WERI-Rb-1 (cell line): ENCODE measurements around the gene MEN1.
"Not testable (repeated sequence)": the region's sequence is repeated elsewhere in the genome, so short reads cannot be mapped to it uniquely, and the experiment has no call there.

Experiments
- DNase-seq: peaks from one replicate; pipeline ENCODE4 v3.0.0-alpha.2; 2020
- H3K27ac ChIP-seq: fragments of 250-450 bp; sonication (Bioruptor Pico); 2 replicates; pipeline ENCODE4 v1.5.1; 2020; ENCODE audit warnings: mild to moderate bottlenecking, moderate library complexity
- H3K27me3 ChIP-seq: fragments of 250-450 bp; sonication (Bioruptor Pico); 2 replicates; pipeline ENCODE4 v1.5.1; 2021; ENCODE audit warnings: mild to moderate bottlenecking, low read depth, moderate library complexity; ENCODE audit not compliant: insufficient read depth, severe bottlenecking
- H3K36me3 ChIP-seq: fragments of 250-450 bp; sonication (Bioruptor Pico); 2 replicates; pipeline ENCODE4 v1.5.1; 2020; ENCODE audit warnings: mild to moderate bottlenecking, moderate library complexity
- H3K4me3 ChIP-seq: 2 replicates; pipeline ENCODE4 v1.5.1; 2011; ENCODE audit warnings: low read depth, mild to moderate bottlenecking, control low read depth, low read length
- H3K9me3 ChIP-seq: fragments of 250-450 bp; sonication (Bioruptor Pico); 2 replicates; pipeline ENCODE4 v1.5.1; 2021; ENCODE audit warnings: mild to moderate bottlenecking, moderate library complexity; ENCODE audit not compliant: severe bottlenecking
- TF ChIP-seq, protein P1 (sequence below): IDR thresholded peaks from 2 replicates; pipeline ENCODE4 v1.5.1; 2011; ENCODE audit warnings: low read depth, mild to moderate bottlenecking, control low read depth, inconsistent platforms, low read length

Gene MEN1

DNA sequence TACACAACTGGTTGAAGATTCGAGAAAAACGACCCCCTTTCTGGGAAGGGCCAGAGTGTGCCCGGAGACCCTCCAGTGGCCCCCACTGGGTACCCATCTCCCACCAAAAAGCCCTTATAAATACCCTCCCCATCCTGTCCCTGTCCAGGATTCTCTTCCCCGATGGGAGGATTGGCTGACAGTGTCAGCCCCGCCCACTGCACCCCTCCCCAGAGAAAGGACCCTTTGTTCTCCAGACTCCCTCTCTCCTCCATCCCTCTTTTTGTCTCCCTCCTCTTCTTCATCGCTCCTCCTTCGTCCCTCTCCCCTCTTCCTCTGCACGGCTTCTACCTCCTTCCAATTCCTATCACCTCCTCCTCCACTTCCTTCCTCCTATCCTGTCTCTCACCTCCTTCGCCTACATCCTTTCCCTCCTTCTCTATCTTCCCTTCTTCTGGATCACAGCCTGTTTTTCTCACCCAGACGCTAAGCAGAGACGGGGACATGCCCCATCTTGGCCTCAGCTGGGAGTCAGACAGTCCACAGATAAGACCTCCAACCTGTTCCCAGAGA lies 13.3 kb upstream of the MEN1 start:
- TF ChIP-seq, protein P1, sequence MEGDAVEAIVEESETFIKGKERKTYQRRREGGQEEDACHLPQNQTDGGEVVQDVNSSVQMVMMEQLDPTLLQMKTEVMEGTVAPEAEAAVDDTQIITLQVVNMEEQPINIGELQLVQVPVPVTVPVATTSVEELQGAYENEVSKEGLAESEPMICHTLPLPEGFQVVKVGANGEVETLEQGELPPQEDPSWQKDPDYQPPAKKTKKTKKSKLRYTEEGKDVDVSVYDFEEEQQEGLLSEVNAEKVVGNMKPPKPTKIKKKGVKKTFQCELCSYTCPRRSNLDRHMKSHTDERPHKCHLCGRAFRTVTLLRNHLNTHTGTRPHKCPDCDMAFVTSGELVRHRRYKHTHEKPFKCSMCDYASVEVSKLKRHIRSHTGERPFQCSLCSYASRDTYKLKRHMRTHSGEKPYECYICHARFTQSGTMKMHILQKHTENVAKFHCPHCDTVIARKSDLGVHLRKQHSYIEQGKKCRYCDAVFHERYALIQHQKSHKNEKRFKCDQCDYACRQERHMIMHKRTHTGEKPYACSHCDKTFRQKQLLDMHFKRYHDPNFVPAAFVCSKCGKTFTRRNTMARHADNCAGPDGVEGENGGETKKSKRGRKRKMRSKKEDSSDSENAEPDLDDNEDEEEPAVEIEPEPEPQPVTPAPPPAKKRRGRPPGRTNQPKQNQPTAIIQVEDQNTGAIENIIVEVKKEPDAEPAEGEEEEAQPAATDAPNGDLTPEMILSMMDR = no peak
- DNase-seq = no peak
- H3K4me3 ChIP-seq = no peak overlapping the region
- H3K27me3 ChIP-seq = no peaks in the 10 kb centered on the region
- H3K9me3 ChIP-seq = no peaks in the 10 kb centered on the region
- H3K27ac ChIP-seq = no peak overlapping the region
- peaks cover 6% of the 10 kb centered on the region for H3K36me3 ChIP-seq

DNA sequence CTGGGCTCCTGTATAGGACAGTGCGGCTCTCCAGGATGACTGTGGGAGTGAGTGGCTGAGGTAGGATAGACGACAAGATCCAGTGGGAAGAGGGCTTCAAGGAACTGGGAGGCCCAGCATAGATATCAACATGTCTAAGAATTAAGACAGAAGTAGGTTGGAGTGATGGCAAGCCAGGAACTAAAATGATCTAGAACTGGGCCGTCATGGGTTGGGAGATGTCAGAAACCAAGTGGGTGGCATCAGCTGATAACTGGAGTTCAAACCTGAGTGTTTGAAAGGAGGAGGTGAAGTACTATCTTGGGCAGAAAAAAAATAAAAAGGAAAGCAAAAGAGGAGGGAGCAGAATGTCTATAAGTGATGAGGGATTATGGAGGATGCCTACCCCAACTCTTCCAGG lies 7.1 kb upstream of the MEN1 start:
- TF ChIP-seq, protein P1 = no peak
- no peak overlapping the region for H3K4me3 ChIP-seq
- H3K36me3 ChIP-seq = no peaks in the 10 kb centered on the region
- no peak for DNase-seq
- H3K9me3 ChIP-seq = no peaks in the 10 kb centered on the region
- no peak overlapping the region for H3K27ac ChIP-seq
- no peaks in the 10 kb centered on the region for H3K27me3 ChIP-seq

- H3K27ac ChIP-seq, H3K36me3 ChIP-seq, H3K9me3 ChIP-seq, DNase-seq, H3K27me3 ChIP-seq, H3K4me3 ChIP-seq: not testable (repeated sequence)
These were observed 5.1 kb upstream of the MEN1 start for GRCh38 chr11:64815433-64815832.

- Histone ChIP-seq H3K27ac (no peak overlapping the region), H3K9me3 (no peaks in the 10 kb centered on the region), H3K27me3 (no peaks in the 10 kb centered on the region), H3K36me3 (no peaks in the 10 kb centered on the region), H3K4me3 (no peak overlapping the region)
- DNase-seq = no peak
- TF ChIP-seq, protein P1 = no peak
These were observed 4.4 kb upstream of the MEN1 start for GRCh38 chr11:64814712-64815187.

DNA sequence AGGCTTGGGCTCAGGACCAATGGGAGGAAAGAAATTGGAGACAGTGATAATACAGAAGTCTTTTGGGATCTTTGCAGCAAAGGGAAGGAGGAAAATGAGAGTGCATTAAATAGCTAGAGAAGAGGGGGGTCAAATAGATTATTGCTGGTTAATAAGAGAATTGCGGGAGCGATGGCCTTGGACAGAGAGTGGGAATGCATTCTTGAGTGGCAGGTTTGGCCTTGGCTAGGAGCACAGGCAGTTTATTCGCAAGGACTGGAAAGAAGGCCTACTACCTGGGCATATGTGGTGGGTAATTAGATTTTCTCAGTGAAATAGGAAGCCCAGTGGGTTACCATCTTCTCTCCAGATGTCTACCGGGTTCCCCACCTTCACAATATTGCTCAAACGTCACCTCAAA lies 3.5 kb upstream of the MEN1 start:
- no peak overlapping the region for H3K27ac ChIP-seq
- DNase-seq = no peak
- no peaks in the 10 kb centered on the region for H3K27me3 ChIP-seq
- H3K9me3 ChIP-seq = no peaks in the 10 kb centered on the region
- TF ChIP-seq, protein P1 = no peak
- peaks cover 4% of the 10 kb centered on the region; the same call in 1 of the 2 replicates for H3K36me3 ChIP-seq
- H3K4me3 ChIP-seq = no peak overlapping the region

GRCh38 chr11:64810891-64811272 lies 531 bp upstream of the MEN1 start:
- peak overlapping the region; percentile 15; the same call in 1 of the 2 replicates for H3K27ac ChIP-seq
- peak overlapping the region; percentile 42 for H3K4me3 ChIP-seq
- TF ChIP-seq, protein P1 = no peak
- H3K36me3 ChIP-seq = peaks cover 34% of the 10 kb centered on the region
- H3K9me3 ChIP-seq = no peaks in the 10 kb centered on the region
- no peaks in the 10 kb centered on the region for H3K27me3 ChIP-seq
- no peak for DNase-seq
